Glutamatergic neuron (in vitro differentiated cells): Measurements from ENCODE around the gene PPP1R8. TPM values are rescaled to one million over a fixed set of nuclear protein-coding genes. Genes with fewer than 3 reads are reported as not detected.
"Not testable (repeated sequence)": the region's sequence is repeated elsewhere in the genome, so short reads cannot be mapped to it uniquely, and the experiment has no call there.

ENCODE experiments used
- DNase-seq: peaks from one replicate; pipeline ENCODE4 v3.0.0; 2022
- H3K27ac Mint-ChIP-seq: one replicate; pipeline ENCODE4 v1.8.0; 2020; ENCODE audit warnings: mild to moderate bottlenecking, mixed read lengths, inconsistent platforms; ENCODE audit not compliant: unreplicated experiment
- H3K27me3 Mint-ChIP-seq: one replicate; pipeline ENCODE4 v1.8.0; 2020; ENCODE audit warnings: mild to moderate bottlenecking, moderate library complexity, mixed read lengths, inconsistent platforms; ENCODE audit not compliant: unreplicated experiment
- H3K36me3 Mint-ChIP-seq: one replicate; pipeline ENCODE4 v1.8.0; 2020; ENCODE audit warnings: mild to moderate bottlenecking, mixed read lengths, inconsistent platforms; ENCODE audit not compliant: unreplicated experiment
- H3K4me1 Mint-ChIP-seq: one replicate; pipeline ENCODE4 v1.8.0; 2020; ENCODE audit warnings: mild to moderate bottlenecking, low read depth, mixed read lengths, inconsistent platforms; ENCODE audit not compliant: unreplicated experiment
- H3K4me3 Mint-ChIP-seq: one replicate; pipeline ENCODE4 v1.8.0; 2020; ENCODE audit warnings: mild to moderate bottlenecking, mixed read lengths, inconsistent platforms; ENCODE audit not compliant: unreplicated experiment
- H3K9me3 Mint-ChIP-seq: one replicate; pipeline ENCODE4 v1.8.0; 2020; ENCODE audit warnings: mild to moderate bottlenecking, moderate library complexity, mixed read lengths, inconsistent platforms; ENCODE audit not compliant: unreplicated experiment
- CTCF ChIP-seq: fragments of 200-600 bp; sonication (generic); IDR thresholded peaks from one replicate; pipeline ENCODE4 v1.5.0; 2021; ENCODE audit not compliant: partially characterized antibody, unreplicated experiment
- total RNA-seq: library from RNA; stranded (reverse); fragmentation: NEBNext Ultra II Directional; extraction: Animal tissue kit (Norgen Biotek cat#: 25700); gene quantifications from one replicate; pipeline ENCODE4 v1.2.1, GENCODE V29; 2021; ENCODE audit not compliant: unreplicated experiment

Gene PPP1R8
- total RNA-seq, 1 donor from 2014 or later: 60.2 TPM

- no peak overlapping the region for H3K27ac Mint-ChIP-seq
- no peaks in the 10 kb centered on the region for H3K9me3 Mint-ChIP-seq
- no peak for DNase-seq
- no peak for TF ChIP-seq CTCF
- peaks cover 2% of the 10 kb centered on the region for H3K36me3 Mint-ChIP-seq
- peaks cover 2% of the 10 kb centered on the region for H3K27me3 Mint-ChIP-seq
- H3K4me1 Mint-ChIP-seq: peaks cover 6% of the 10 kb centered on the region
- no peak overlapping the region for H3K4me3 Mint-ChIP-seq
Observed at GRCh38 chr1:27856561-27857343, 26.2 kb downstream of the PPP1R8 start.

- H3K27me3 Mint-ChIP-seq, H3K4me3 Mint-ChIP-seq, H3K9me3 Mint-ChIP-seq, H3K27ac Mint-ChIP-seq, DNase-seq, H3K36me3 Mint-ChIP-seq, H3K4me1 Mint-ChIP-seq: not testable (repeated sequence)
Observed at GRCh38 chr1:27857552-27857951, 27.0 kb downstream of the PPP1R8 start.

DNA sequence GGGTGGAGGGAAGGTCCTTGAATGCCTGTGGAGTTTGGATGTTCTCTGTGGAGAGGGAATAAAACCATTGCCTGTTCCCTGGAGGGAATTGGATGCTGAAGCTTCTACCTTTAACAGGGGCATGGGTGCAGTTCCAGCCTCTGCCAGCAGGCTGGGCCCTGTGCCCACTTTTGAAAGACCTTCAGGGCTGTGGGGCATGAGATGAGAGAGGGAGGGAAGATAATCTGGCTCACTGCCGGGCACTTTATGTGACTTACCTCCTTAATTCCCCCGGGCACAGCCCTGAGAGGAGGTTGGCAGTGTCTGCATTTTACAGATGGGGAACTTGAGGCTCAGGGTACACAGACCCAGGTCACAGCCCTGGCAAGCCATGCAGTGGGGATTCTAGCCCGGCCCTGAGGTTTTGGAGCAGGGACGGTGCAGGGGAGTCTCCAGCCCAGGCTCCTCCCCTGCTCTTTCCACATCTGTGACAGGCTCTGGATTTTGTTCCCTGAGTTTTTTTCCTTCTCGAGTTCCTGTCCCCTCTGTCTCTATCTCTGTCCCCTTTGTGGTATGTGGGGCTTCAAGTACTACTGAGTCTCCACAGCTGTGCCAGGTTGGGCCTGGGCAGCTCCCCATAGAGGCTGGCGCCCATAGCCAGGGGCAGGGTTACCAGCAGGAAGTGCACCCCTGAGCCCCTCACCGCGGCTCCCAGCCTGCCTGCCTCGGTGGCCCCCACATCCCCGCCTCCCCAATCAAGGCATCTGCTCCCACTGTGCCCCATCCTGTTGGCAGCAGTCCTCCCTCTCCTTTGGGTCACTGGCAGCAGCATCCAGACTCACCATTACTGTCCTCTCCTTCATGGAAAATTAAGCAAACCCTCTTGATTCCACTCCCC is 27.7 kb downstream of the PPP1R8 start:
- Mint-ChIP-seq H3K36me3 (no peaks in the 10 kb centered on the region), H3K27ac (no peak overlapping the region), H3K4me1 (peaks cover 6% of the 10 kb centered on the region), H3K27me3 (peaks cover 4% of the 10 kb centered on the region), H3K4me3 (no peak overlapping the region), H3K9me3 (no peaks in the 10 kb centered on the region)
- TF ChIP-seq CTCF: peak; percentile 97
- DNase-seq: peak; percentile 92

DNA sequence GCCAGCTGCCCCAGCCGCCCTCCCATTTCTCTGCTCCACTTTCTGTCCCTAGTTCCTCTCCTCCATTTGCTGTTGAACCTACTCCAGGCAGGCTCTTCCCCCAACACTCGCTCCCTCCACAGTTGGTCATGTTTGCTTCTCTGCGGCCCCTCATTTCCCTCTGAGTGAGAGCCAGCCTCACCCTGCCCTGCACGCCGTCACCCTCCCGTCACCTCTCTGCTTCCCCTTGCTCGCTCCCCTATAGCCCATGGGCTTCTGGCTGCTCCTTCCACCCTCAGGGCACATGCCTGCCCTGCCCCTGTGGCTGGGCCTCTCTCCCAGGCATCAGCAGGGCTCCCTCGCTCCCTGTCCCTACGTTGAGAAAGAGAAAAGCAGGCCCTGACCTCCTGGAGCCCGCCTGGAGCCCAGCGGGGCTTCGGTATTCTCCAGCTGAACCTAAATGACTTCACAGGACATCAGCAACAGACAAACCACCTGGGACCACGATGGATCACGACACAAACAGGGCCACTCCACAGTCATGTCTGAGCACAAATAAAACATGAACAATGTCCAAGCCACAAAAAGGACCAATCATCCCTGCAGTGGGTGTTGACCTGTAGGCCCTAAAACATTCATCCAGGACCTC is 28.5 kb downstream of the PPP1R8 start:
- Mint-ChIP-seq H3K27me3 (peaks cover 4% of the 10 kb centered on the region), H3K36me3 (no peaks in the 10 kb centered on the region), H3K27ac (no peak overlapping the region), H3K9me3 (no peaks in the 10 kb centered on the region), H3K4me3 (no peak overlapping the region), H3K4me1 (peaks cover 6% of the 10 kb centered on the region)
- no peak for DNase-seq
- TF ChIP-seq CTCF: no peak

GRCh38 chr1:27861436-27861835 is 30.9 kb downstream of the PPP1R8 start:
- no peak overlapping the region for H3K4me3 Mint-ChIP-seq
- H3K36me3 Mint-ChIP-seq: no peaks in the 10 kb centered on the region
- no peaks in the 10 kb centered on the region for H3K9me3 Mint-ChIP-seq
- H3K27ac Mint-ChIP-seq: no peak overlapping the region
- peaks cover 6% of the 10 kb centered on the region for H3K4me1 Mint-ChIP-seq
- H3K27me3 Mint-ChIP-seq: peaks cover 5% of the 10 kb centered on the region
- DNase-seq: no peak
- no peak for TF ChIP-seq CTCF
